ENCODE results near the gene TANC2. TPM values are rescaled to one million over a fixed set of nuclear protein-coding genes. Genes with fewer than 3 reads are reported as not detected.

Gene TANC2
- total RNA-seq, 1 experiment from 2014 or later, result 53.2 TPM

GRCh38 chr17:62966426-62967204, 580 bp downstream of the TANC2 start (continued):
- TF ChIP-seq CTCF (IDR thresholded peaks at IDR 0.05 in 2 of 3, conservative IDR thresholded peaks at IDR 0.05 in 1 of 3; ENCODE audit: borderline replicate concordance in 1 of 3, insufficient read depth in 1 of 3, low read depth in 2 of 3, low read length in 2 of 3), result no peak
- TF ChIP-seq EGR1 (IDR thresholded peaks at IDR 0.05; ENCODE audit: low read depth), result no peak; the same call in 1 of the 2 replicates
- no peak for TF ChIP-seq ZBTB33 (IDR thresholded peaks at IDR 0.05; ENCODE audit: extremely low read depth, insufficient replicate concordance, low read length)
- TF ChIP-seq POLR2AphosphoS5 (IDR thresholded peaks at IDR 0.05; ENCODE audit: low read depth, low read length), result peak; percentile 25; the same call in 1 of the 2 replicates
- peak; percentile 5 for TF ChIP-seq YY1 (IDR thresholded peaks at IDR 0.05; ENCODE audit: extremely low read depth, insufficient replicate concordance, low read depth, low read length)
- no peak for TF ChIP-seq EZH2 (IDR thresholded peaks at IDR 0.05)
- TF ChIP-seq POLR2A (IDR thresholded peaks at IDR 0.05; ENCODE audit: borderline replicate concordance, extremely low read depth, insufficient read depth, insufficient read length), result peak; percentile 26
- TF ChIP-seq EZH2phosphoT487 (IDR thresholded peaks at IDR 0.05; ENCODE audit: borderline replicate concordance), result no peak

- H3K27ac ChIP-seq (ENCODE audit: low read depth, low read length), result no peak overlapping the region
- ChIA-PET RAD21 (ENCODE audit: low non-redundant PET in 1 of 2, low total read pairs in 2 of 2, uncharacterized antibody in 2 of 2, unreplicated experiment in 2 of 2) (interaction anchor here in 1 of 2 experiments (0.6 kb wide), 1 partner anchor 295 kb away, joined by 3 read pairs; no protein-coding TSS in a partner anchor), CTCF (no interaction called here), POLR2A (no interaction called here)
- BruUV-seq (replicated peaks), result no TSS peak
- H4K20me1 ChIP-seq (ENCODE audit: insufficient read depth), result no peaks in the 10 kb centered on the region
- H3K9ac ChIP-seq (ENCODE audit: low read length), result peak overlapping the region; percentile 69
- ATAC-seq, result no peak
- no peaks in the 10 kb centered on the region for H3K9me2 ChIP-seq (ENCODE audit: insufficient read depth)
- H2AFZ ChIP-seq (ENCODE audit: low read depth, low read length, poor library complexity, severe bottlenecking), result no peak overlapping the region
- H3K27me3 ChIP-seq (ENCODE audit: insufficient read depth, low read length), result no peaks in the 10 kb centered on the region
- no peaks in the 10 kb centered on the region for H3K9me3 ChIP-seq (ENCODE audit: control insufficient read depth in 1 of 2, insufficient read depth in 1 of 2, low read depth in 1 of 2, low read length in 2 of 2)
- DNase-seq (ENCODE audit: low read depth, low spot score), result no peak
- H3K4me3 ChIP-seq (replicated peaks in 1 of 2; ENCODE audit: low read depth in 1 of 2, low read length in 2 of 2), result peak overlapping the region; percentile 77 to 79
- H3K79me2 ChIP-seq (ENCODE audit: insufficient read depth, low read length), result peaks cover 44% of the 10 kb centered on the region
- H3K36me3 ChIP-seq (ENCODE audit: control insufficient read depth in 1 of 2, insufficient read depth in 2 of 2, low read length in 2 of 2), result no peaks in the 10 kb centered on the region
- TF ChIP-seq POLR2A (IDR thresholded peaks at IDR 0.05; ENCODE audit: borderline replicate concordance, extremely low read depth, insufficient read depth, insufficient read length) (no peak), ZNF274 (IDR thresholded peaks at IDR 0.05; ENCODE audit: low read depth, low read length) (no peak), CEBPB (IDR thresholded peaks at IDR 0.05; ENCODE audit: low read depth) (peak; percentile 26; the same call in 1 of the 2 replicates), EZH2 (IDR thresholded peaks at IDR 0.05) (no peak), SIN3A (IDR thresholded peaks at IDR 0.05; ENCODE audit: low read depth) (0 out of 2 replicates have a peak, but pooled peaks have one; percentile 45), RAD21 (IDR thresholded peaks at IDR 0.05; ENCODE audit: low read depth) (no peak), POLR2AphosphoS5 (IDR thresholded peaks at IDR 0.05; ENCODE audit: low read depth, low read length) (no peak), MAX (IDR thresholded peaks at IDR 0.05) (0 out of 2 replicates have a peak, but pooled peaks have one; percentile 9)
- peak overlapping the region; percentile 87 for H3K4me2 ChIP-seq (ENCODE audit: low read length)
- H3K4me1 ChIP-seq (ENCODE audit: control insufficient read depth in 1 of 2, insufficient read depth in 2 of 2, low read length in 2 of 2), result peaks cover 17 to 47% of the 10 kb centered on the region in 2 experiments
- intact Hi-C loops (cut with micrococcal nuclease), result loop anchor here (5.0 kb wide), 1 partner anchor 415 kb away; no protein-coding TSS in a partner anchor
Observed at GRCh38 chr17:62967205-62967529, 1.1 kb downstream of the TANC2 start.

Data from HCT116 (cell line).